ENCODE data around the gene IGF1.

IGF1 gene

DNA sequence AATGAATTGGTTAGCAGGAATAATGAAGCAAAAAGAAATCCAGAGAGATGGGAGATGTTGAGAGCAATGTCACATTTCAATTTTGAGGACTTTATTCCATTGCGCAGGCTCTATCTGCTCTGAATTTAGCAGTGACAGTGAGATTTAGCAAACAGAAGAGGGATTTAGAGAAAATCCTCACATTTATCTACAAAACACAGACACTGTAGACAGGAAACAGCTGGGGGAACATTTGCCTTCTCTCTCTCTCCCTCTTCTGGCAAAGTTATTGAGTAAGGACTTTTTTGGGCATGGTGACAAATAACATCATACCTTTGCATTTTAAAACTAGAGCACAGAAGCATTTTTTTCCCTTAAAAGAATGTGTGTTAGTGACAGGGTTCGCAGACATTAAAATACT, at the start of gene IGF1:
Gene IGF1, minus strand, starts transcription at position 158 of the 400 bp plus-strand sequence. CDS start 182 bp downstream, outside the sequence.
- in situ Hi-C loops (cut with MboI; ENCODE audit: low sequenced_read_pairs), result loop anchor here (25.0 kb wide), 1 partner anchor 543 kb away; no protein-coding TSS in a partner anchor

DNA sequence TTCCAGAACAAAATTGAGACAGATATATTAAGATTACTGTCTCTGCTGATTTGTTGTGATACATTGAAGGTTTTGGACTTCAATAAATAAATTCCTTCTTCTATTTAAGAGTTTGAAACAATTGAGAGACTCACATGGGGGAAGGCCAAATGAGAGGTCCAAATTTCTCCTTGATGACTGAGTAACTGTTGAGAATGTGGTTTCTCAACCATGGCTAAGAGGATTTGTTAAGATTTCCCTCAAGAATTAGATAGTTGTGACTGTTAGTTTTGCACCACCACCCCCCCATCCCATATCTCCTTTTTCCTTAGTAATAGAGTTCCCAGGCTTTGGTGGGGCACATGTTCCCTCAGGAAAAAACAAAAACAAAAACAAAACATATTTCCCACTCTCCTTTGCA, 47.7 kb upstream of the IGF1 start:
- in situ Hi-C loops (cut with MboI; ENCODE audit: low sequenced_read_pairs), result no loop called here

DNA sequence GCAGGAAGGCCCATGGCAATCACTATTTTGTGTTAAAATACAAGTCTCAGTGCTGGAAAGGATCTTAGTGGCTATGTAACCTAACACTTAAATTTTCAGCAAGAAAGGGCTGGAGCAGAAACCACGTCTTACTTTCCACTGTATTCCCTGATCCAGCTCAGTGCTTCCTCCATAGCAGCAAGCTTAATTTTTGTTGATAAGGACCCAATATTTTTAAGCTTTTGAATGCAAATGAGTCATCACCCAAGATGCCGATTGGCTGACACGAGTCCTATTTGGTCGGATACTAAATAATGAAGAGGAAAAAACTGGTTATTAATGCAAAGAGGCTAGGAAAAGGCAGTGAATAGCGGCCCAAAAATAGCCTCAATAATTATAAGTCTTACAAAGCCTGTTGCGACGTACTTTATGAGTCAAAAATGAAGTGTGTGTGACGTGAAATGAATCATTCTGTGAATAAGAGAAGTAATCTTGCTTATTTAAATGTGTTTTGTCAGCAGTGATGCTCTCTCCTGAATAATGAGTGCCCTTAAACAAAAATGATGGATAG, 46.9 kb upstream of the IGF1 start:
- in situ Hi-C loops (cut with MboI; ENCODE audit: low sequenced_read_pairs), result no loop called here

DNA sequence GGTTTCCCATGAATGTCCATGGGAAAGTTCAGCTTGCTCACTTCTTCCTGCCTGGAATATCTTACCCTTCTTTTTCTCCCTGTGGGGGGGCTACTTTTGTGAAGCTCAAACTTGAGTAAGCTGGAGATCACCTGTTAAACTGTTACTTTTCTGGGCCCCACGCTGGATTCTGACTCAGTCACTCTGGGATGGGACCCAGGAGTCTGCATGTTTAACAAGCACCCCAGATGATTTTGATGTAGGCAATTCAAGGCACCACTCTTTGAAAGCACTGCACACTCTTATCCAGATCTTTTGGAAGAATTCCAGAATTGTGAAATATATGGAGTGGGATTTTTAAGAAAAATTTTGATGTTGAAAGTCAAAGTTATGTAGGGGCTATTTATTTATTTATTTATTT, 46.3 kb upstream of the IGF1 start:
- in situ Hi-C loops (cut with MboI; ENCODE audit: low sequenced_read_pairs), result no loop called here

DNA sequence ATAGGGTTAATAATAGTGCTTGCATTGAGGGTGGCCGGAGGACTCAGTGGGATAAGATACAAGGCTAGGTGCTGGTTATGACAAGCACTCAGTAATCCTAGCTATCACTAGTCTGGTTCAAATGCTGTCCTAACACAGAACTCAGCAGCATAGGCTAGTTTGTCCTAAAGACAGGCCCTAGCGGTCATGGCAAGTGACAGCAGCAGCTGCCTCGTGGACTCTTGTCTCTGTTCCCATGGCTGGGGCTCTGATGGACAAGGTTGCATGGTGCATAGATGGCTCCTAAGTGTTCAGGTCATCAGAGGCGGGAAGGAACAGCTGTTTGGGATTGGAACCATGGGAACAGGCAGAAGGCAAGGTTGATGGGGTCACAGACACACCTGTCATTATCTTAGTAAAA, 42.4 kb upstream of the IGF1 start:
- in situ Hi-C loops (cut with MboI; ENCODE audit: low sequenced_read_pairs), result no loop called here

DNA sequence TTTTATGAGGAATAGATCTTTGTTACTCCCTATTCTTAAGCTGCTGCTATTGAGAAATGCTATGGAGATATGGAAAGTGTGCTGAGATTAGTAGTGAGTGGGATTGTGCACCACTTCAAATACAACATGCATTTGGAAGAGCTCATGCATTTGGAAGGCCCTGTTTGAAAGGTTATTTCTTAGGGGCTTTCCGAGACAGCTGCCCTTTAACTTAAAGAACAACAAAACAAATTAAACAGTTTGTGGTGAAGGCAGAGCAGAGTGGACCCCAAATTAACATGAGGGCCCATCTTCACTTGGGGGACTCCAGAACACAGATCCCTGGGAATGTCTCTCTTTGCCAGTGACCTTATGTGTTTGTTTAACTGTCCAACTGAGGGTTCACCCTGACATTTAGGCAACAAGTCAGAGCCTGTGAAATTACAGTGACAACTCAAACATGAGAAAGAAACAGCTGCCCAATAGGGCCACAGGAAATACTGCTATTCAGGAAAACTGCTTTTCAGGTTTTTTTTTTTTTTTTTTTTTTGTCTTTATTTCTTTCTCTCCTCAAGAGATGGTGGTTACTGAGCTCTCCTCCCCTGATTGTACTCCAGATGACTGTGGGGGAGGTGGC, 41.4 kb upstream of the IGF1 start:
- in situ Hi-C loops (cut with MboI; ENCODE audit: low sequenced_read_pairs), result no loop called here

DNA sequence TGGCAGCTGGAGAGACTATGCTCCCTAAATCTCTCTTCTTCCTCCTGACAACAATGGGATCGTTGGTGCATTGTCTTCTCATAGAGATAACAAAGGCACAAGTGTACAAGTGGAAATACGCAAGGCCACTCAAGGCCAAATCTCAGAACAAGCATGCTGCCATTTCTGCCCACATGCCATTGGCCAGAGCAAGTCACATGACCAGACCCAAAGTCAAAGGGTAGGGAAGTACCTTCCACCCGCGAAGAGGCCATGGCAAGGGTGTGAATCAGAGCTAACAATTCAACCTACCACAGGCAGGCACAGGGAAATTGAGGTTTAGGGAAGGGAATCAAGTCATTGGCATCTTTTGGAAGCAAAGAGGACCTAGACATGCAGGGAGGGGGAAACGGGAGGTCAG, 38.5 kb upstream of the IGF1 start:
- in situ Hi-C loops (cut with MboI; ENCODE audit: low sequenced_read_pairs), result no loop called here

DNA sequence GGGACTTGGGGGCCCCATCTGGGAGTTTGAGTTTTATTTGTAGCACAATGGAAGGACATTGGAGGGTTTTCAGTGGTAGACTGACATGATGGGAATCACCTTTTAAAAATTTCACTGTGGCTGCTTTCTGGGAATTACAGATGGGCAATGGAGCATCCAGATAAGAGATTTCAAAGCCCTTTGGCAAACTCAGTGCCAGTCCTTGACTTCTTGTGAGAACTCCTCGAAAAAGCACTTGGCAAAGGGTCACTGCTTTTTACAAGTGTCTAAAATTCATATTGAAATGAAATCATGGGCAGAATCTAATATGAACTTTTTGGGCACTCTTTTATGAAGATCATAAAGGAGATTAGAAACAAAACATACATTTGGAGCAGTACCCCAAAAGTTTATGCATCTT, 34.3 kb upstream of the IGF1 start:
- in situ Hi-C loops (cut with MboI; ENCODE audit: low sequenced_read_pairs), result no loop called here

DNA sequence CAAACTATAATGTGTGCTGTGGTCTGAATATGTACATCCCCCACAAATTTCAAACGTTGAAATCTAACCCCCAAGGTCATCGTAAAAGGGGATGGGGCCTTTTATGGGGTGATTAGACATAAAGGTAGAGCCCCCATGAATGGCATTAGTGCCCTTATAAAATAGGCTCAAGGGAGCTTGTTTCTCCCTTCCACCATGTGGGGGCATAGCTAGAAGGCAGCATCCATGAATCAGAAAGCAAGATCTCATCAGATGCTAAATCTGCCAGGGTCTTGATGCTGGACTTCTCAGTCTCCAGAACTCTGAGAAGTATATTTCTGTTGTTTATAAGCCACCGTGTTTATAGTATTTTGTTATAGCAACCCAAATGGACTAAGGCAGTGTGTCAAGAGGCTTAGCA, 33.4 kb upstream of the IGF1 start:
- in situ Hi-C loops (cut with MboI; ENCODE audit: low sequenced_read_pairs), result no loop called here

DNA sequence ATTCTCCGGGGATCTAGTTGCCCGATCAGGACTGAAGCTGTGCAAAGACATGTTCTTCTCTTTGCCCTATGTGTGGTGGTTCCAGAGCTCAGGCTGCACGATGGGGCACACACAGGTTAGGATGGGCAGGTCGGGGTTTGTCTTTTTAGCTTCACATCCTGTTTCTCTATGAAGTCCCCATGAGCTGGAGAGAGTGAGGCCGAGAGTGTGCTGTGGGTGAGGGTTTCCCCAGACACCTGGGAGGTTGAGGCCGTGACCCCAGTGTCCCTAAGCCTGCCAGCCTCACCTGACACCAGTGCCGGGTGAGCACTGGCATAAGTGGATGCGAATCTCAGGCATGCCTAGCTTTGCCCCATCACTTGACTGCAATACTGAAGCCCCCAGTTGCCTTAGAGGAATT, 32.9 kb upstream of the IGF1 start:
- in situ Hi-C loops (cut with MboI; ENCODE audit: low sequenced_read_pairs), result no loop called here

DNA sequence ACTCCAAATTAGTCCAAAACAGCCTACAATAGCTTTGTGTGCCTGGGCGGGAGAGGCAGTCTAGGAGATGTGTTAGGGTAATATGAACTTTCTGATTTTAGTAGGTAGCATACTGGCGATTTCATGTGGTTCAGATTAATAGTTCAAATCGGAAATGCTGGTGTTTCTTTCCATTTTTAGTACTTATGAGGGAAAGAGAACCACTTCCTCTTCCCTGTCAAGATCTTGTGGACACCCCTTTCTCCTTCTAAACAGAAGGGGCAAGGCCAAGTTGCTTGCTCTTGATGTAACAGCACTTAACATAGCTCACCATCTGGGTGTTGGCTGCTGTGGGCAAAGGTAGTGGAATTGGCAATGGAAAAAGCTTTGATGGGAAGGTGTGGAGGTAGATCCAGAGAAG, 32.2 kb upstream of the IGF1 start:
- in situ Hi-C loops (cut with MboI; ENCODE audit: low sequenced_read_pairs), result no loop called here

DNA sequence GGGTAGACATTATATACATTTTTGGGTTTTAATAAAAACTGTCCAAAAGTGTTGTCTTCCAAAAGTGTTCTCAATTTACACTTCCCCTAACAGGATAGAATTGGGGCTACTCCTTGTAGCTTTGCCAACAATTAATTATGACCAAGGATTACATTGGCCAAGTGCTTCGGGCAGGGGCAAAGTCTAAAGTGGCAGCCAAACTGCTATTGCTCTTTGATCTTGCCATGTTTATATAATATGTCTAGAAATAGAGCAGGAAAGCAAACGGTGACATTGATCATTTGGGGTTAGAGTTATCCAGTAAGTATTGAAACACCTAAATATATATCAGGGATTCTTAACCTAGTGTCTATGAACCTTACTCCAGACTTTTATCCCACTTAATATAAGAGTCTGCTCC, 31.2 kb upstream of the IGF1 start:
- in situ Hi-C loops (cut with MboI; ENCODE audit: low sequenced_read_pairs), result no loop called here

DNA sequence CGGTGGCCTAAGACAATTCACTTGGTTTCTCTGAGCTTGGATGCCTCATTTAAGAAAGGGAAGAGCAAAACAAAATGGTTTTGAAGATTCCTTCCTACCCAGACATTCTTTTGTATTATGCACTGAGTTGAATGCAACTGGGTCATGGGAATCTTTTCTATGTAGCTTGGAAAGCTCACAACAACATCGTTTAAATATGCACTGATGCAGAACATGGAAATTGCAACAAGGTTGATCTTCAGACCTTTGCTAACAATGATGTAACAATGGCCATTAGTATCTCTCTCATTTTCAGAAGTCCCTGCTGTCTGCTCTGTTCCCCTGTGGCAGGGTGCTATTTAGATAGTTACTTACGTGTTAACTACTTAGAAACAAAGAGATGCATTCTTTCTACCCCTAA, 30.1 kb upstream of the IGF1 start:
- in situ Hi-C loops (cut with MboI; ENCODE audit: low sequenced_read_pairs), result no loop called here

DNA sequence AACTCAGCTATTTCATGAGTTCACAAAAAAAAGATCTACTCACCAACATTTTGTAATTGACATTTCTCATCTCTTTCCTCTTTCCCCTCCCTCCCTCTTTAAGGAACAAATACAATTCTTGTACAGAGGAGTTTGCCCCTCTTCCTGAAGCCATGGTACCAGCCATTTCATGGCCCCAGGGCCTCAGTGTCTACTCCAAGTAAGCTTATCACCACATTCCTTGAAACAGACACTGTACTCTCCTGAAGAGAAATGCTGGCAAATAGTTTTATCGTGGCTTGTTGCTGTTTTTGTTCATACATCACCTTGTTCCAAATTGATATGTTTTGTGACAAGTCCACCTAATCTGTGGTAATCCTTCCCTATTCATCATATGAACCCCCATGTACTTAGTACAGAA, 29.7 kb upstream of the IGF1 start:
- in situ Hi-C loops (cut with MboI; ENCODE audit: low sequenced_read_pairs), result no loop called here

DNA sequence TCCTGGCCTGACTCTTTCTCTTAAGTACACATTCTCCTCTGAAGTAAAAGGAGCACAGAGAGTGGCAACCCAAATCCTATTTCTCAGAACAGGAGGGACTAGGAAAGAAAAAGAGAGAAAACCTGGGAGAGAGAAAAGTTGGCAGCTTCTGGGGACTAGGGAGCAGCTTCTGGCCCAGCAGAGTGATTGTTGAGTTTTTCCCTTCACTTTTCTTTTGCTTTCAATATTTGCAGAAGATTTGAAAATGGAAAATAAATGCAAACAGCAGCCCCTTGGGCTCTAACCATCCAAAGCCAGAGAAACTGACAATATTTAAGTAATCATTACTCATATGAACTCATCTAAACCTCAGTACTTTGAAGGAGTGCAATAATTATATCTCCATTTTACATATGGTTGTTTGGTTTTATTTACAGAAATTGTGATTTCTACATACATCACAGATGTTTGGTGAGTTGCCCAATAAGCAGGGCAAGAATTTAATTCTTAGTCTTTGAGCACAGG, 28.8 kb upstream of the IGF1 start:
- in situ Hi-C loops (cut with MboI; ENCODE audit: low sequenced_read_pairs), result no loop called here

DNA sequence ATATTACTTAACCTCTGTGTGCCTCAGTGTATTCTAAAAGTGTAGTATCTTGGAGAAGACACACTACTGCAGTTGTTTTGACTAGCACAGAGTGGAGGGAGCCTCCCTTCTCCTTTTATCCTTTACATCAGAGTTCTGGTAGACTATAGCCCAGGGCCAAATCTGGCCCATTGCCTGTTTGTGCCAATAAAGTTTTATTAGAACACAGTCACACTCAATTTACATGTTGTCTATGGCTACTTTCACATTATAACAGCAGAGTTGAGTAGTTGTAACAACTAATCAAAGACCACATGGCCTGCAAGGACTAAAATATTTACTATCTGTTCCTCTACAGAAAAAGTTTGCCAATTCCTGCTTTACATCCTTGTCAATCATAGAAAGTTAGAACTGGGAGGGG, 27.7 kb upstream of the IGF1 start:
- in situ Hi-C loops (cut with MboI; ENCODE audit: low sequenced_read_pairs), result no loop called here

DNA sequence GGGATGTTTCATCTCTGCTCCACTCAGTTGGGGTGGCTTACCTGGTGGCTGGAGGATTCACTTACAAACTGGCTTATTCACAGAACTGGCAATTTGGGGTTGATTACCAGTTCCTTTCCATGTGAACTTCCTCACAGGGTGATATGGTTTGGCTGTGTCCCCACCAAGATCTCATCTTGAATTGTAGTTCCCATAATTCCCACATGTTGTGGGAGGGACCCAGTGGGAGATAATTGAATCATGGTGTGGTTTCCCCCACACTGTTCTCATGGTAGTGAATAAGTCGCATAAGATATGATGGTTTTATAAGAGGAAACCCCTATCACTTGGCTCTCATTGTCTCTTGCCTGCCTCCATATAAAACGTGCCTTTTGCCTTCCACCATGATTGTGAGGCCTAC, 26.9 kb upstream of the IGF1 start:
- in situ Hi-C loops (cut with MboI; ENCODE audit: low sequenced_read_pairs), result no loop called here

DNA sequence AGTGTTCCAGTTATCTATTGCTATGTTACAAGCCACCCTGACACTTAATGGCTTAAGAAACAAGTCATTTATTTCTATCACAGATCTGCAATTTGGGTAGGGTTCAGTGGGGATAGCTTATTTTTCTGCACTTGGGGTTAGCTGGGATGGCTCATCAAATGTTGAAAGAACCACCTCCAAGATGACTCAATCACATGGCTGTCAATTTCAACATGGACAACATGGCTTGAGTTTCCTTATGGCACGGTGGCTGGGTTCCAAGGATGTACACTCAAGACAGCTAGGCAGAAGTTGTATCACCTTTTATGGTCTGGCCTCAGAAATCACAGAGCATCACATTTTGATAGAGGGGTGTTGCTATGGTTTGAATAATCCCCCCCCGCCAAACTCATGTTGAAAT, 24.5 kb upstream of the IGF1 start:
- in situ Hi-C loops (cut with MboI; ENCODE audit: low sequenced_read_pairs), result no loop called here

DNA sequence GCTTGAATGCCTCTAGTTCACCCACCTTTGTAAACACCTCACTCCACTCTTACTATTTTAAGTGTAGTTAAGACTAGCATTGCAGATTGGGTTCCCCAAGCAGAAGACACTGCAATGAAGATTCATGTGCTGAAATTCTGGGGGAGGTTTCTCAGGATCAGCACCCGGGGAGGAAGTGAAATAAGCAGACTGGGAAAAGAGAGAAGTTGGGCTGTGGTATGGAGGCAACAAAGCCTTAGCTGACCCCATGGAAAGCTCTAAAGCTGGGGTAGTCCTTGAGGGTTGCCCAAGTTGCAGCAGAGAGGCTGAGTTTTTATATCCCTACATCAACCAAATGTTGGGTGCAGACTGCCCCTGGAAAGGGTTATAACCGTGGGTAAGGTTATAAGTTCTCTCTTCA, 23.9 kb upstream of the IGF1 start:
- in situ Hi-C loops (cut with MboI; ENCODE audit: low sequenced_read_pairs), result no loop called here

DNA sequence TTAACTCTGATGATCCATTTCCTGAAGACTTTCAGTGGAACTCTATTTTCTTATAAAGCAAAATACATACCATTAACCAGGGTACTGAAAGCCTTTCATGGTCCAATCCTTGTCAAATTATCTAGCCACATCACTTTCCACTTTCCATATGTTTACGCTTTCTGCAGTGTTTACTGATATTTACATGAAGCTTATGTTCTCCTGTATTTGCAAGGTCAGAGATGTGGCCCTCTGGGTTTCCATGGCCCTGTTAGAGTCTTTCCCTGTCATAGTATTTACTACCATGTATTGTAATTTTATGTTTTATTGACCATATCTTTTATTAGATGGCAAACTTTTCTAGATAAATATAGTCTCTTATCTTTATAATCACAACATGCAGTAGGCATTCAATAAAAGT, 23.5 kb upstream of the IGF1 start:
- in situ Hi-C loops (cut with MboI; ENCODE audit: low sequenced_read_pairs), result no loop called here

DNA sequence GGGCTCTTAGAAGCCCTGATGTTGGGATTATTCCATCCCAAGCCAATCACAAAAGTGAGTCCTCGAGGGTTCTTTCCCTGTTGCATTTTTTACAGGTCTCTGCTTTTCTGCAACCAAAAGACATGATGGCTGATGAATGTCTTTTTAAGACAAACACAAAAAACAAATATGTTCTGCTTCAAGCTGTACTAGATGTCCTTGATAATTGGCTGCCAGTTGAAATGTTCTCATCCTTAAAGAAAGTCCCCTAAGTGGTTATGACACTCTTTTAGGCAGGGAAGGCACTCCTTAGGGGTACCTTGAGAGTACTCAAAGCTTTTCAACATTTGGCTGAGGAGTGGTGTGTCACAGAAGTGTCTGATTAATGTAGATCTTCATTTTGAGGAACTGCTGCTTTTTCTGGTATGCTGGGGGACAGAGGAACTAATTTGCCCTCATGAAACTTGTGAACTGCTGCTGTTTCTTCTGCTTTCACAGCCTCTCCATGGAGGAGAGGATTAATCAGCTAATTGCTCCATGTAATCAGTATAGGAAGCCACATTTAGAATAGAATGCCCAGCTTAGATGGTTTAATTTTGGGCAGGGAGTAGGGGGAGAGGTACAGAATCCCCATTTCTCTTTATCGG, 22.8 kb upstream of the IGF1 start:
- in situ Hi-C loops (cut with MboI; ENCODE audit: low sequenced_read_pairs), result no loop called here

DNA sequence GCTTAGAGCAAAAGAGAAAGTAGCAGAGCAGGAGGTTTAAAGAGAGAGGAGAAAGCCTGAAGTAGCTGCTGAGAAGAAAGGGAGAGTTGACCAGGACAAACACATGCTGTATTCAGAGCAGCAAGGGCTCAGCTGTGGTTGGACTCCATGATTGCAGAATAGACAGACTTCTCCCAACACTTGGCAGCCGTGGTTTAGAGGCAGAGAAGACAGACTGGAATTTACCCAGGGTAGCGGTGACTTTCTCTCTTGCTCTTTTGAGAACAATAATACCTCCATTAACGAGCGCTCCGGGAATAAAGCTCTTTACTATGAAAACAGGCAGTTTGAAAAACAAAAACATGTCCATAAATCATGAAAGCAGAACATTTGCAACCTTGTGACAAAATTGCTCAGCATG, 21.4 kb upstream of the IGF1 start:
- in situ Hi-C loops (cut with MboI; ENCODE audit: low sequenced_read_pairs), result no loop called here

DNA sequence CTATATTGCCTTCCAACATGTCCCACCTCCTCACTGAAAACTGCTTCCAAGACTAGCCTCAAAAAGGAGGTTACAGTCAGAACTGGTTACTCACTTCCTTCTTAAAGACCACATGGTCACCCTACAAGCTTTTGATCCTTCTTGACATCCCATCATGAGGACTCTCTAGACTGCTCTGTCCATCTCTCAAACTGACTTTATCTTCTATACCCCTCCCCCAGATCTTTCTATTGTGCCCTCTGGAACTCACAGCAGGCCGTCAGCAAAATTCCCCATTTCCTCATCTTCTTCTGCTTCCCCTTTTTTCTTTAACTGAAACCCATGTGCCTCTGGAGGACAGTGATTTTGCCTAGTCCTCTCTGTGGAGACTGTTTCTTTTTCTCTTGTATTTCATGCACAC, 18.1 kb upstream of the IGF1 start:
- in situ Hi-C loops (cut with MboI; ENCODE audit: low sequenced_read_pairs), result loop anchor here (25.0 kb wide), 1 partner anchor 561 kb away; no protein-coding TSS in a partner anchor
